Nucleus accumbens (tissue), 56 donors: ENCODE data around the gene DYNC1I2.
"Not testable (repeated sequence)": the region's sequence is repeated elsewhere in the genome, so short reads cannot be mapped to it uniquely, and the experiment has no call there.

Experiments
- DNase-seq, 56 donors: peaks; one replicate each; lab custom pipeline; 2025; lab: John Stamatoyannopoulos, UW

The DYNC1I2 gene

DNA sequence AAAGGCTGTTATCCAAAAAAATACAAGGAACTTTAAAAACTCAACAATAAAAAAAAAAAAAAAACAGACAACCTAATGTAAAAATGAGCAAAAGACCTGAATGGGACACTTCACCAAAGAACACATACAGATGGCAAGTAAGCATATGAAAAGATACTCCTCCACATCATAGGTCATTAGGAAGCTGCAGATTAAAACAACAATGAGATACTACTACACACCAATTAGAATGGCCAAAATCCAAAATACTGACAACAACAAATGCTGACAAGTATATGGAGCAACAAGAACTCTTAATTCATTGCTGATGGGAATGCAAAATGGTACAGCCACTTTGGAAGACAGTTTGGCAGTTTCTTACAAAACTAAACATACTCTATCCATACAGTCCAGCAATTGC is 84.2 kb downstream of the DYNC1I2 start:
- DNase-seq: no peak

DNA sequence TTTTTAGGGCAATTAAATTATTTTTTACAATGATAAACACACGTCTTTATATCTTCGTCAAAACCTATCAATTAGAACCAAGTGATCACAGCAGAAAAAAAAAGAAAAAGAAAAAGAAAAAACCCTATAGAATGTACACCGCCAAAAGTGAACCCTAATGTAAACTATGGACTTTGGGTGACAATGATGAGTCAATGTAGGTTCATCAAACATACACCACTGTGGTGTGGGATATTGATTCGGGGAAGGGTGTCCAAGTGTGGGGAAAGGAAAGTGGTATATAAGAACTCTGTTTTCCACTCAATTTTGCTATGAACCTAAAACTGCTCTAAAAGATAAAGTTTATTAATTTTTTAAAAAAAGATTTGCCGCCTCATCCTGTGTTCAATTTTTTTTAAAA is 85.1 kb downstream of the DYNC1I2 start:
- DNase-seq: no peak

DNA sequence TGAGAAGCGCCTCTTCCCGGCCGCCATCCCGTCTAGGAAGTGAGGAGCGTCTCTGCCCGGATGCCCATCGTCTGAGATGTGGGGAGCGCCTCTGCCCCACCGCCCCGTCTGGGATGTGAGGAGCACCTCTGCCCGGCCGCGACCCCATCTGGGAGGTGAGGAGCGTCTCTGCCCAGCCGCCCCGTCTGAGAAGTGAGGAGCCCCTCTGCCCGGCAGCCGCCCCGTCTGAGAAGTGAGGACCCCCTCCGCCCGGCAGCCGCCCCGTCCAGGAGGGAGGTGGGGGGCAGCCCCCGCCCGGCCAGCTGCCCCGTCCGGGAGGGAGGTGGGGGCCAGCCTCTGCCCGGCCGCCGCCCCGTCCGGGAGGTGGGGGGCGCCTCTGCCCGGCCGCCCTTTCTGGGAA is 87.3 kb downstream of the DYNC1I2 start:
- DNase-seq: not testable (repeated sequence)

DNA sequence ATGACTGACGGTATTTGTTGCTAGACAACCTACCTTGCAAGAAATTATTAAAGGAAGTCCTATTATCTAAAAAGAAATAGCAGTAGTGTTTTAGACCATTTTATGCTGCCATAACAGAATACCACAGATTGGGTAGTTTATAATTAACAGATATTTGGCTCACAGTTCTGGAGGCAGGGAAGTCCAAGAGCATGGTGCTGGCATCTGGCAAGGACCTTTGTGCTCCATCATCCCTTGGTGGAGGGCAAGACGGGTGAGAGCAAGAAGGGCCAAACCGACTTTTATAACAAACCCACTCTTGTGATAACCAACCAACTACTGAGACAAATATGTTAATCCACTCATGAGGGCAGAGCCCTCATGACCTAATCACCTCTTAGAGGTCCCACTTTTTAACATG is 91.2 kb downstream of the DYNC1I2 start:
- no peak for DNase-seq

DNA sequence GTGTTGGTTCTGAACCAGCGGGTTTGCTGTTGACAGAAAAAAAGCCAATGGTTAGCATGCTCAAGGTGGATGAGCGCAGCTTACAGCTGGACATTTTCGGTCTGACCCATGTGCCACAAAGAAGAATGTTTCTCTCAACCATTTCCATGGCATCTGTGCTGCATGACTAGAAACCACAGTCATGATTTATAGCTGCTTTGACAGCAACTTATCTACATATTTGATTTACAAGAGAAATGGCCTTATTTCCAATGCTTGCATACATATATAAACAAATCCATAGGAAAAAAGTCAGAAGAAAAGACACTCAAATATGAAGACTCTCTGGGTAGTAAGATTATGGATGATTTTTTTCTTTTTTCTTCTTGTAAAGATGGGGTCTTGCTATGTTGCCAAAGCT is 98.2 kb downstream of the DYNC1I2 start:
- no peak for DNase-seq

DNA sequence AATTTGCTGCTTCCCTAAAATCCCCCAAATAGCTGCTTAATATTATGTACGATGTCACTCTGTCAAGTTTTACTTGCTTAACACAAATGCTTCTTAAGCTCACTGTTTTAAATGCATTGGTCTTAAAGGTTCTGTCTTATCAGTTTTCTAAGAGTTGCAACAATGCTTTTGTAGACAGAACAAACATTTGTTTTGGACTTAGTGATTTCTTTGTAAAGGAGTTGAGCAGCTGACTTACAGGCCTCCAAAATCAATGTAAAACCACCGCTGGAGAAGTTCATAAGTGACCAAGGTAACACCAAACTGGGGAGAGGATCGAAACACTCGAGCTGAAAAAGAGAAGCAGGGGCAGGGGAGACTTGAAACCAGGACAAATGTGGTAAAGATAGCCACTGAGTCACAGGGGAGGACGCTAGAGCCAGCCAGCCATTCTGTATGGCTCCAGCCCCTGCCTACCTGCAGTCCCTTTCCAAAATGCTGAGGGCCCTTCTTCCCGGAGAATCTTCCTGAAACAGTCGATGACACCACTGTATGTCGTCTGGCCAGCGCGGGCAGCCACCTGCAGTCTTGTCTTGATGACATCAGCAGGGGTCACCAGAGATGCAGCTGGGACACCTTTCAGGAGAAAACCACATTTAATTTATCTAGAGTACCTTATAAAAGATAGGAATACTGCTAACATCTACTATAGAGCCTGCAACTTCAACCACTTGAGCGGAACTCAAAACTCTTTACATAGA is 100.2 kb downstream of the DYNC1I2 start:
- no peak for DNase-seq

DNA sequence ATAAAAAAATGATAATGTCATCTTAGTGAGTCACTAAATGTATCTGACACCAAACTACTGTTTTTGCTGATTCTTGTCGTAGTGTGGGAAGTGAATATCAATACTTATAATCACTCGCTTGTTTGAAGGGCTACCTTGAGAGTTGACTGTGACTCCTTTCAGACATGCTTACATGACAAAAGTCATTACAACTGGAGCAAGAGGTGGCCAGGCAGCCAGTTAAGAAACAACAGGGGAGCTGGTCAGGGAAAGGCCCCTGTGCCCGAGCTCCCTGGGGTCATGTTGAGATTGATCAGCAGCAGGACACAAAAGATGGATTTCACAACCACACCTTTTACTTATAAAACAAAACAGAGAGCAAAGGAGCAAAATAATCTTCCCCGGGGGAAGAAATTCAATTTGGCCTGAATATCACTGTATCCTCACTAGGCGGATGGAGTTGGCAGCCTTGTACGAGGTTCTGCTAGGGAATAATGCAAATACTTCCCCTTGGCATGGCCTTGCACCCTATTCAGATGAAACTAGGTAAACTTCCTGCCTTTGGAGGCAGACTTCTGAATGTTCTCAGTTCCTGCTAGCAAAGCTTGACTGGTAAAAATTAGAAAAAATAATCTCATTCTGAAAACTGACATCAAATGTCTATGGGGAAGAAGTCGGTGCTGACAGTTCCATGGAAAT is 101.2 kb downstream of the DYNC1I2 start:
- no peak for DNase-seq

DNA sequence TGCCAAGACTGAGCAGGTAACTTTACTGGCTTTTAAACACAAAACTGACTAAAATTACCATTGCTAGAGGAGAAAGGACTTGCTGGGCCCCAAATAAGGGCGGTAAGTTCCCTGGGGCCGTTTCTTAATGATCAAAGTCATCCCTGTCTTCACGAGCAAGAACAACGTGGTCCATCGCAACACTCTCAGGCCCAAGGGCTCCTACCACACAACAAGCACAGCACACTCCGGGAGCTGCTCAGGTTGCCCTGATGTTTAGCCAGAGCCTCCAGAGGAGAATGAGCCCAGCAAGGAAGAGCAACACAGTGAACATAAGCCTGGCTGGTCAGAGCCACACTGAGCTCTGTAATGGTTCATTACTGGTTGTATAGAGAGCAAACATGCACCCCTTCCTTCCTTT is 102.7 kb downstream of the DYNC1I2 start:
- DNase-seq: no peak

DNA sequence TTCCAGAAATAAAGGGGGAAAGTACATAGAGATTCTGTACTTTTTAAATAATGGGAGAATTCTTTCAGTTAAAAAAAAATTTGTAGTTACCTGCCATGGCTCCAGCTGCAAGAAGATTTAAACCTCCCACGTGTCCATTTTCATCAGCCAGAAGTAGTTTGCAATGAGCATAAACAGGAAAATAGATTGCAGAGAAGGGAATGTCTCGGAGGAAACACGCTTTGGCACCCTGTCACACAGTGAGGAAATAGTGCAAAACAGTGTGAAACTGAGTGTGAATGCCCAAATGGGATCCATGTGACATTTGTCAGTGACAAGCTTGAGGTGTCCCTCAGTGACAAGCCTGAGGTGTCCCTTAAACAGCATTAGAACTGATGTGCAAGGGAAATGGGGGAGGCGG is 104.1 kb downstream of the DYNC1I2 start:
- no peak for DNase-seq

DNA sequence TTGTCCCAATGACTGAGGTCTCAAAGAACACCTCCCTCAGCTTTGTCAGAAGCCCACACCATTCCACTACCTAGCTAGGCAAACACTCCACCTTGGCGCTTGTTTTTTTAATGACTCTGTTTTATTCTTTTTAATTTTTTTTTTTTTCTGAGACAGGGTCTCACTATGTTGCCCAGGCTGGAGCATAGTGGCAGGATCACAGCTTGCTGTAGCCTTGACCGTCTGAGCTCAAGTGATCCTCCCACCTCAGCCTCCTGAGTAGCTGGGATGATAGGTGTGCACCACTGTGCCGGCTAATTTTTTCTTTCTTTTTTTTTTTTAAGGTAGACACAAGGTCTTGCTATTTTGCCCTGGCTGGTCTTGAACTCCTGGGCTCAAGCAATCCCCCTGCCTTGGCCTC is 104.9 kb downstream of the DYNC1I2 start:
- DNase-seq: no peak

DNA sequence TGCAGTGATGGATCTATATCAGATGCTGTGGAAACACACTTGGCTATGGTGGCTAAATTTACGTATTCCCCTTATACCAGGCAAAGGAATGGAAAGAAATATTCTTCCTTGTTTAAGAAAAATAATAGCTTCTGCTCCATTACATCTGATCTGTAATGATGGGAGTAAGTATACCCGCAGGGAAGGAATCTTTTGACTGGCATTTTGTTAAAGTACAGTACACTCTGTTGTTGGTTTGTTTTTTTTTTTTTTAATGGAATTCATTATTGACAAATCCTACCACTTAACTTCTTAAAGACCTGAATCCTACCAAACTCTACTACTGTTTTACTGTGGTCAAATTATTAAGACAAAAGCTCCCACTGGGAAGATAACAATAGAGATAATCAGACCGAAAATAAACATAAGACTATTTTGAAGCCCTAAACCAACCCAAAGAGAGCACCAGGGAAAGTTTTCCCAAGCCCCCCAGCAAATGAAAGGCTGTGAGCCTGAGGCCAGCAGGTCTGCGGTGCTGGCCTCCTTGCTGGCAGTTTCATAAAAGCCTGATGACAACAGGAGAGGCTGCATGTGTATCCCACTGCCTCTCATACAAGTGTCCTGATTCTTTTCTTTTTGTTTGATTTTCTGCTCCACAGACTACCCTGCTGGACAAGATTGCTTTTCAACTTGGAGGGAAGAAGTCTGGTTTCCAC is 105.8 kb downstream of the DYNC1I2 start:
- no peak for DNase-seq

DNA sequence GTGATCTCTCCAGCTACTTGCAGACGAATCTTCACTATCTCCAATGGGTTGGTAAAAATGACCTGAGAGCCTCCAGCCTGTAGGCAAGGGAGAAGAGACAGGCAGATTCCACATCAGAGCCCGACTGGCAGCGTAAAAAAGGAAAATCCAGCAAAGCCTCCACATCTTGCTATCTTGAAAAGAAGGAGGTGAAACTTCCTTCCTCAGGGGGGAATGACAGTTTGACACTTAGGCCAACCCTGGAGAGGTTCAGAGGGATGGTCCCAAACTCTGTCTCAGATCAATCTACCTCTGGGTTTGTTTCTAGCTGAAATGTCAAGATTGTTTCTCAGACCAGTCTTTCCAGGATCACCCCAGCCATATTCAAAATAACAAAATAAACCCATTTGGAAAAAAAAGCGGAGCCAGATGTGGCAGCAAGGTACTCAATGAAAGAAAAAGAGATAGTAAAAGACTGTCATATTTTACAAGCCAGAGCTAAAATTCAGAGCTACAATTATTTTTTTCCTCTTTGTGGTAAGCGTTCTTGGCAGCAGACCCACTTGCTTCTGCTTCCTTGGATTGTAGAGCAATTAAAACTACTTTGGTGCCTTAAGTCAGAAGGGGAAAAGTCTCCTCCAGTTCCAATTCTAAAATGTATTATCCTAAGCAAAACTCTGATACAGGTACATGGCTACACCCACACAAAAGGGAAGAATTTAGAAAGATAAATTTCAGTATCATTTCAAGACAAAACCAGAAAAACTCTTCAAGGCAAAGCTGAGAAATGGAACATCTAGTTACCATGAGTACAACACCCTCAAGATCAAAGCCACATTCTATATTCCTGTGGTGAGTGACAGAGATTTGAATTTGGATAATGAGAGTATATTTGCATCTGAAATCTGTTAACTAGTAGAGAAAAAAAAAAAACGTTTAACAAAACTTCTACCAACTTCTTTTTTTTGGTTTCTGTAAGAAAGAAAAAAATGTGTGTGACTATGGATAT is 106.7 kb downstream of the DYNC1I2 start:
- DNase-seq: no peak

DNA sequence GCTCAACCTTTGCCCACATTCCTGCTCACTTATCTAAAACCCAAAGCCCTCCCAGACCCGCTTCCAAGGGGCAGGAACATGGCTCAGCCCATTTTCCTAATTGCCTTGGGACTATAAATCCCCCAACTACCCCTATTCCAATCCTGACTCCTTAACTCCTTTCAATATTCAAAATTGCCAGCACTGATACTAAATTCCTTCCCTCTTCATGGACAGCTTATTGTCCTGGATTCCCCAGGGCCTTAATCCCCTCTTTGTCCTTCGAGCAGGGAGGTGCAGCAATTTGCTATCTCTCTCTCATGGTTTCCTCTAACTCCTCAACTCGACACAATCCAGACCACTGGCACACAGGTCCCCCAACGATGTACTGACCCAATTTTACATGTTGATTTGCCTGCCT is 107.6 kb downstream of the DYNC1I2 start:
- DNase-seq: no peak
